Caco-2 (cell line): ENCODE results near the gene EPS15. TPM values are rescaled to one million over a fixed set of nuclear protein-coding genes. Genes with fewer than 3 reads are reported as not detected.

Experiments
- BruUV-seq: library from RNA; stranded (reverse); fragments of 400-500 nt; replicated peaks from 2 replicates; lab custom pipeline; 2021; lab: Mats Ljungman, UMichigan
- CTCF ChIA-PET: fragments of 300-600 bp; sonication (Branson Sonifier 250); formaldehyde crosslinking; loops from one replicate; lab custom pipeline; 2022; ENCODE audit warnings: antibody characterized with exemption; lab: Charles Lee
- POLR2A ChIA-PET: fragments of 300-600 bp; sonication (Branson Sonifier 250); formaldehyde crosslinking; loops from one replicate; lab custom pipeline; 2022; ENCODE audit warnings: antibody characterized with exemption; lab: Charles Lee
- DNase-seq, 2 experiments: peaks; one replicate each; pipeline versions ENCODE4 v3.0.0 to v3.0.0-alpha.2; 2020 to 2022
- H3K27me3 ChIP-seq: replicated peaks from 2 replicates; pipeline ENCODE4 v1.6.0; 2011; ENCODE audit warnings: low read length; ENCODE audit not compliant: control insufficient read depth, insufficient read depth
- H3K36me3 ChIP-seq: 2 replicates; pipeline ENCODE4 v1.5.1; 2011; ENCODE audit warnings: low read length; ENCODE audit not compliant: control insufficient read depth, insufficient read depth
- H3K4me1 ChIP-seq: fragments of 250-450 bp; sonication (Bioruptor Pico); 2 replicates; pipeline ENCODE4 v1.5.1; 2020; ENCODE audit warnings: mild to moderate bottlenecking
- H3K4me3 ChIP-seq: 2 replicates; pipeline ENCODE4 v1.5.1; 2011; ENCODE audit warnings: low read depth, mild to moderate bottlenecking, control low read depth, low read length
- H3K9me3 ChIP-seq: fragments of 250-450 bp; sonication (Bioruptor Pico); 2 replicates; pipeline ENCODE4 v1.5.1; 2020; ENCODE audit warnings: mild to moderate bottlenecking, moderate library complexity
- H3K27ac Mint-ChIP-seq: one replicate; pipeline ENCODE4 v1.8.0; 2022; ENCODE audit warnings: mixed read lengths; ENCODE audit not compliant: unreplicated experiment
- H3K27me3 Mint-ChIP-seq: one replicate; pipeline ENCODE4 v1.8.0; 2022; ENCODE audit warnings: mixed read lengths; ENCODE audit not compliant: insufficient read depth, unreplicated experiment
- H3K36me3 Mint-ChIP-seq: one replicate; pipeline ENCODE4 v1.8.0; 2022; ENCODE audit warnings: mild to moderate bottlenecking, mixed read lengths; ENCODE audit not compliant: insufficient read depth, unreplicated experiment
- H3K4me1 Mint-ChIP-seq: one replicate; pipeline ENCODE4 v1.8.0; 2022; ENCODE audit warnings: low read depth, mixed read lengths; ENCODE audit not compliant: unreplicated experiment
- H3K4me3 Mint-ChIP-seq: one replicate; pipeline ENCODE4 v1.8.0; 2022; ENCODE audit warnings: mild to moderate bottlenecking, moderate library complexity, mixed read lengths; ENCODE audit not compliant: unreplicated experiment
- H3K9me3 Mint-ChIP-seq: one replicate; pipeline ENCODE4 v1.8.0; 2022; ENCODE audit warnings: mixed read lengths; ENCODE audit not compliant: unreplicated experiment
- CTCF ChIP-seq, 2 experiments: fragments of 200-600 bp in 1 of 2; IDR thresholded peaks; 1 replicate in 1 of 2; 2 replicates in 1 of 2; pipeline versions ENCODE4 v1.5.1 to v1.8.0; 2011 to 2022; ENCODE audit warnings: antibody characterized with exemption in 1 of 2, control low read depth in 1 of 2, inconsistent platforms in 1 of 2, low read depth in 1 of 2, low read length in 1 of 2, mild to moderate bottlenecking in 1 of 2, moderate library complexity in 1 of 2; ENCODE audit not compliant: insufficient read depth in 1 of 2, severe bottlenecking in 1 of 2, unreplicated experiment in 1 of 2
- intact Hi-C: fragments of 100-400 bp; cut with micrococcal nuclease; formaldehyde crosslinking; loops from one replicate; pipeline ENCODE4 v1.10.0; 2022; ENCODE audit not compliant: unreplicated experiment
- total RNA-seq: library from RNA; stranded (reverse); gene quantifications from 2 replicates; pipeline ENCODE4 v1.2.3, GENCODE V29; 2022

The EPS15 gene
- total RNA-seq, 1 experiment from 2014 or later: 41.5 TPM

- Histone ChIP-seq H3K9me3 (no peaks in the 10 kb centered on the region), H3K4me1 (no peaks in the 10 kb centered on the region), H3K36me3 (no peaks in the 10 kb centered on the region; the same call in 1 of the 2 replicates), H3K27me3 (no peaks in the 10 kb centered on the region), H3K4me3 (no peak overlapping the region)
- Mint-ChIP-seq H3K27me3 (no peaks in the 10 kb centered on the region), H3K9me3 (no peaks in the 10 kb centered on the region), H3K4me3 (no peak overlapping the region), H3K4me1 (peaks cover 20% of the 10 kb centered on the region), H3K36me3 (no peaks in the 10 kb centered on the region), H3K27ac (no peak overlapping the region)
- ChIA-PET POLR2A (no interaction called here), CTCF (no interaction called here)
- BruUV-seq: no TSS peak
- intact Hi-C loops: no loop called here
- TF ChIP-seq CTCF (IDR thresholded peaks at IDR 0.05; ENCODE audit: insufficient read depth in 1 of 2, low read depth in 1 of 2, low read length in 1 of 2, severe bottlenecking in 1 of 2, unreplicated experiment in 1 of 2): no peak
- DNase-seq: no peak
Observed at GRCh38 chr1:51310871-51311613, 208.0 kb downstream of the EPS15 start.

GRCh38 chr1:51309291-51309690 is 209.8 kb downstream of the EPS15 start:
- no peak overlapping the region for H3K4me3 Mint-ChIP-seq
- no peak overlapping the region for H3K27ac Mint-ChIP-seq
- H3K9me3 Mint-ChIP-seq: no peaks in the 10 kb centered on the region
- CTCF ChIA-PET: no interaction called here
- Histone ChIP-seq H3K36me3 (no peaks in the 10 kb centered on the region; the same call in 1 of the 2 replicates), H3K27me3 (no peaks in the 10 kb centered on the region), H3K4me1 (peaks cover 9% of the 10 kb centered on the region), H3K4me3 (no peak overlapping the region), H3K9me3 (no peaks in the 10 kb centered on the region)
- no TSS peak for BruUV-seq
- intact Hi-C loops: no loop called here
- no peak for DNase-seq
- no peaks in the 10 kb centered on the region for H3K27me3 Mint-ChIP-seq
- peaks cover 5% of the 10 kb centered on the region for H3K4me1 Mint-ChIP-seq
- POLR2A ChIA-PET: no interaction called here
- no peaks in the 10 kb centered on the region for H3K36me3 Mint-ChIP-seq
- no peak for TF ChIP-seq CTCF (IDR thresholded peaks at IDR 0.05; ENCODE audit: insufficient read depth in 1 of 2, low read depth in 1 of 2, low read length in 1 of 2, severe bottlenecking in 1 of 2, unreplicated experiment in 1 of 2)

- Mint-ChIP-seq H3K9me3 (no peaks in the 10 kb centered on the region), H3K4me3 (no peak overlapping the region), H3K27me3 (no peaks in the 10 kb centered on the region), H3K4me1 (peaks cover 2% of the 10 kb centered on the region), H3K27ac (no peak overlapping the region), H3K36me3 (no peaks in the 10 kb centered on the region)
- no peaks in the 10 kb centered on the region; the same call in 1 of the 2 replicates for H3K36me3 ChIP-seq
- ChIA-PET POLR2A (no interaction called here), CTCF (no interaction called here)
- H3K4me1 ChIP-seq: peaks cover 9% of the 10 kb centered on the region
- no peak for TF ChIP-seq CTCF (IDR thresholded peaks at IDR 0.05; ENCODE audit: insufficient read depth in 1 of 2, low read depth in 1 of 2, low read length in 1 of 2, severe bottlenecking in 1 of 2, unreplicated experiment in 1 of 2)
- intact Hi-C loops: no loop called here
- H3K9me3 ChIP-seq: no peaks in the 10 kb centered on the region
- BruUV-seq: no TSS peak
- no peak for DNase-seq
- no peaks in the 10 kb centered on the region for H3K27me3 ChIP-seq
- H3K4me3 ChIP-seq: no peak overlapping the region
Observed at GRCh38 chr1:51308636-51309035, 210.4 kb downstream of the EPS15 start.
